ENCODE measurements around the gene ISCA2. TPM values are rescaled to one million over a fixed set of nuclear protein-coding genes. Genes with fewer than 3 reads are reported as not detected.

ISCA2 gene
- total and polyA plus RNA-seq, 2 donors (not counting 1 experiment from before 2014, with no cell fraction given), result 11.7 to 32.1 TPM

DNA sequence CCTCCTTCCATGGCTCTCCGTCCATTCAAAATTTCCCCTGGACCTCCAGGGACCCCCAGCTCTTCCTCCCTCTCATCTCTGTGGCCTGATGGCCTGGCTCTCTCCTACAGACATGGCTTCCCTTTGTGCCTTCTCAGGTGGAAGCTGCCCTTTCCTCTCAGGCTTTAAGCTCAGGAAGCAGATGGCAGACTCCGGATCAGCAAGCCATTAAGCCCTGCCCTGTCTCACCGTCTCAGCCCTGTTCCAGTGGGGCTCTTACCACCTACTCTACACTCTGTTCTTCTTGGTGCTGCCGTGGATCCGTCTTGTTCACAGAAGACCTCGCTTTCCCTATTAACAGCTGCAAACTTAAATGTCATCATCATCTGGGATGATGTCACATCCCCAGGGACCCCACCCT lies 33.6 kb upstream of the ISCA2 start:
- no peak overlapping the region for H3K4me2 ChIP-seq (ENCODE audit: extremely low read depth, insufficient read depth, low read length)
- no peak overlapping the region for H3K4me3 ChIP-seq (replicated peaks in 1 of 4; ENCODE audit: control extremely low read depth in 1 of 4, insufficient read depth in 1 of 4, low read depth in 3 of 4, low read length in 4 of 4)
- H3K79me2 ChIP-seq (ENCODE audit: control insufficient read depth, insufficient read depth, low read length), result no peaks in the 10 kb centered on the region
- H4K20me1 ChIP-seq (ENCODE audit: control insufficient read depth, extremely low read depth, insufficient read depth, low read length), result no peaks in the 10 kb centered on the region
- DNase-seq (ENCODE audit: low read depth in 2 of 2), result no peak
- H3K27ac ChIP-seq (ENCODE audit: insufficient read depth, low read length), result no peak overlapping the region
- TF ChIP-seq, protein P1, sequence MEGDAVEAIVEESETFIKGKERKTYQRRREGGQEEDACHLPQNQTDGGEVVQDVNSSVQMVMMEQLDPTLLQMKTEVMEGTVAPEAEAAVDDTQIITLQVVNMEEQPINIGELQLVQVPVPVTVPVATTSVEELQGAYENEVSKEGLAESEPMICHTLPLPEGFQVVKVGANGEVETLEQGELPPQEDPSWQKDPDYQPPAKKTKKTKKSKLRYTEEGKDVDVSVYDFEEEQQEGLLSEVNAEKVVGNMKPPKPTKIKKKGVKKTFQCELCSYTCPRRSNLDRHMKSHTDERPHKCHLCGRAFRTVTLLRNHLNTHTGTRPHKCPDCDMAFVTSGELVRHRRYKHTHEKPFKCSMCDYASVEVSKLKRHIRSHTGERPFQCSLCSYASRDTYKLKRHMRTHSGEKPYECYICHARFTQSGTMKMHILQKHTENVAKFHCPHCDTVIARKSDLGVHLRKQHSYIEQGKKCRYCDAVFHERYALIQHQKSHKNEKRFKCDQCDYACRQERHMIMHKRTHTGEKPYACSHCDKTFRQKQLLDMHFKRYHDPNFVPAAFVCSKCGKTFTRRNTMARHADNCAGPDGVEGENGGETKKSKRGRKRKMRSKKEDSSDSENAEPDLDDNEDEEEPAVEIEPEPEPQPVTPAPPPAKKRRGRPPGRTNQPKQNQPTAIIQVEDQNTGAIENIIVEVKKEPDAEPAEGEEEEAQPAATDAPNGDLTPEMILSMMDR (conservative IDR thresholded peaks at IDR 0.05 in 1 of 2, IDR thresholded peaks at IDR 0.05 in 1 of 2; ENCODE audit: low read depth in 1 of 2, low read length in 2 of 2), result no peak
- TF ChIP-seq EZH2 (IDR thresholded peaks at IDR 0.05; ENCODE audit: low read length, missing control alignments), result no peak
- H3K27me3 ChIP-seq (ENCODE audit: control insufficient read depth, insufficient read depth, low read length), result peaks cover 11% of the 10 kb centered on the region
- no peak overlapping the region for H3K9ac ChIP-seq (ENCODE audit: insufficient read depth, low read length)
- H3K9me3 ChIP-seq (ENCODE audit: control insufficient read depth, insufficient read depth, low read depth, low read length), result no peaks in the 10 kb centered on the region
- H2AFZ ChIP-seq (ENCODE audit: low read length), result no peak overlapping the region
- H3K36me3 ChIP-seq (ENCODE audit: control insufficient read depth, insufficient read depth, low read length), result no peaks in the 10 kb centered on the region
- H3K4me1 ChIP-seq (ENCODE audit: control insufficient read depth, extremely low read depth, insufficient read depth, low read length), result no peaks in the 10 kb centered on the region

DNA sequence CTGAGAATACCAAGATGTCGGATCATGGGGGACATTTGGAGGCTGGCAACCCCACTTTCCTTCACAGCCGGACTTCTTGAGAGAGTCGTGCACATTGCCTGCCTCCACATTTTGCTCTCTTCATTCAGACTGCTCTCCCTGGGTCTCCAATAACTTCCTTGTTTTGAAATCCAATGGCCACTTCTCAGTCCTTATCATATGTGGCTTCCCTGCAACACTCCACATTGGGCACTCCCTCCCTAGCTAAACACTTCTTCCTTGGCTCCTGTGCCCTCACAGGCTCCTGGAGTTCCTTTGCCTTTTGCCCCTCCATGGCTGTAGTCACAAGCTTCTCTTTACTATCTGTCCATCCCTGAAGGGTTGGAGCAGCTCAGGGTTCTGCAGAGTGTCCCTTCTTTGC lies 30.6 kb upstream of the ISCA2 start:
- DNase-seq (ENCODE audit: low read depth in 2 of 2), result no peak
- Histone ChIP-seq H4K20me1 (ENCODE audit: control insufficient read depth, extremely low read depth, insufficient read depth, low read length) (no peaks in the 10 kb centered on the region), H2AFZ (ENCODE audit: low read length) (no peak overlapping the region), H3K79me2 (ENCODE audit: control insufficient read depth, insufficient read depth, low read length) (no peaks in the 10 kb centered on the region), H3K4me2 (ENCODE audit: extremely low read depth, insufficient read depth, low read length) (no peak overlapping the region), H3K9ac (ENCODE audit: insufficient read depth, low read length) (no peak overlapping the region), H3K27me3 (ENCODE audit: control insufficient read depth, insufficient read depth, low read length) (peaks cover 9% of the 10 kb centered on the region), H3K4me1 (ENCODE audit: control insufficient read depth, extremely low read depth, insufficient read depth, low read length) (no peaks in the 10 kb centered on the region), H3K36me3 (ENCODE audit: control insufficient read depth, insufficient read depth, low read length) (no peaks in the 10 kb centered on the region), H3K4me3 (replicated peaks in 1 of 4; ENCODE audit: control extremely low read depth in 1 of 4, insufficient read depth in 1 of 4, low read depth in 3 of 4, low read length in 4 of 4) (no peak overlapping the region), H3K9me3 (ENCODE audit: control insufficient read depth, insufficient read depth, low read depth, low read length) (no peaks in the 10 kb centered on the region), H3K27ac (ENCODE audit: insufficient read depth, low read length) (no peak overlapping the region)
- TF ChIP-seq, protein P1 (conservative IDR thresholded peaks at IDR 0.05 in 1 of 2, IDR thresholded peaks at IDR 0.05 in 1 of 2; ENCODE audit: low read depth in 1 of 2, low read length in 2 of 2), result no peak
- TF ChIP-seq EZH2 (IDR thresholded peaks at IDR 0.05; ENCODE audit: low read length, missing control alignments), result no peak

DNA sequence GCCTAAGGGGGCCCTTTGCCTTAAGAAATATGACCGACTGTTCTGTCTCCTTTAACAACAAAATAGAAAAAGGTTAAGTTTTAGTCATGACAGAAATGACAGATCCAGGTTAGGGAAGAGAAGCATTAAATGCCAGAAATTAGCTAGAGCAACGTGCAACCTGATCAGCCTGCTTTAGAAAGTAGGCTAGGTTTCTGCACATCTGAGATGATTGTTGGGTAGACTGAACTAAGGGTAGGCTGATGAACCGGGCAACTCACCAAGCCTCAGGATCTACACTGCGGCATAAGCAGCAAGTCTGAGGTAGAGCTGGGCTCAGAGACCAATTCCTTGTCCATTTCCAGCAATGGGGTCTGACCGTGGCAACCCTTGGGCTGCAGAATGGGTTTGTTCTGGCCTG lies 29.9 kb upstream of the ISCA2 start:
- no peak for DNase-seq (ENCODE audit: low read depth in 2 of 2)
- Histone ChIP-seq H3K4me2 (ENCODE audit: extremely low read depth, insufficient read depth, low read length) (no peak overlapping the region), H2AFZ (ENCODE audit: low read length) (no peak overlapping the region), H3K36me3 (ENCODE audit: control insufficient read depth, insufficient read depth, low read length) (no peaks in the 10 kb centered on the region), H3K27ac (ENCODE audit: insufficient read depth, low read length) (no peak overlapping the region), H4K20me1 (ENCODE audit: control insufficient read depth, extremely low read depth, insufficient read depth, low read length) (no peaks in the 10 kb centered on the region), H3K27me3 (ENCODE audit: control insufficient read depth, insufficient read depth, low read length) (peaks cover 9% of the 10 kb centered on the region), H3K4me1 (ENCODE audit: control insufficient read depth, extremely low read depth, insufficient read depth, low read length) (no peaks in the 10 kb centered on the region), H3K9me3 (ENCODE audit: control insufficient read depth, insufficient read depth, low read depth, low read length) (no peaks in the 10 kb centered on the region), H3K79me2 (ENCODE audit: control insufficient read depth, insufficient read depth, low read length) (no peaks in the 10 kb centered on the region), H3K9ac (ENCODE audit: insufficient read depth, low read length) (no peak overlapping the region), H3K4me3 (replicated peaks in 1 of 4; ENCODE audit: control extremely low read depth in 1 of 4, insufficient read depth in 1 of 4, low read depth in 3 of 4, low read length in 4 of 4) (no peak overlapping the region)
- TF ChIP-seq EZH2 (IDR thresholded peaks at IDR 0.05; ENCODE audit: low read length, missing control alignments), result no peak
- TF ChIP-seq, protein P1 (conservative IDR thresholded peaks at IDR 0.05 in 1 of 2, IDR thresholded peaks at IDR 0.05 in 1 of 2; ENCODE audit: low read depth in 1 of 2, low read length in 2 of 2), result no peak
